Hindlimb muscle (tissue), 1 donor: ENCODE results near the gene KCNK4. TPM values are rescaled to one million over a fixed set of nuclear protein-coding genes. Genes with fewer than 3 reads are reported as not detected.
"Not testable (repeated sequence)": the region's sequence is repeated elsewhere in the genome, so short reads cannot be mapped to it uniquely, and the experiment has no call there.

ENCODE experiments used
- DNase-seq: peaks from one replicate; pipeline ENCODE4 v3.0.0-alpha.2; 2013
- polyA plus RNA-seq: library from polyadenylated mRNA; unstranded; fragments of 120-200 nt; gene quantifications from one replicate; pipeline ENCODE4 v1.2.1, GENCODE V29; 2013; ENCODE audit not compliant: insufficient read length

KCNK4 gene
- polyA plus RNA-seq, 1 donor = not detected

DNA sequence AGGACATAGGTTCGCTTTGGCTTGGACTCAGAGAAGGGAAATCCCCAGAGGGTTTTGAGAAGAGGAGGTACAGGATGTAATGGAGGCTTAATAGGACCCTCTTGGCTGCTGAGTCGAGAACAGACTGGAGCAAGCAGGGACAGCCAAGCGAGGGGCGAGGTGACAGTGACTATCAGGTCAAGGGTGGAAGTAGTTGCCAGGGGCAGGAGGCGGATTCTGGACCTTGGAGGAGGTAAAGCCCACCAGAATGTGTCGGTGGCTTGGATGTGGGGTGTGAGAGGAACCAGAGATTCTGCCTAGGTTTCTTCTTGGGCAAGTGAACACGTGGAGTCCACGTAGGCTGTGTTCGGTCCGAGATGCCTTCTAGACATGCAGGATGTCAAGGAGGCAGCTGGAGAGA lies 21.8 kb downstream of the KCNK4 start:
- DNase-seq = no peak

DNA sequence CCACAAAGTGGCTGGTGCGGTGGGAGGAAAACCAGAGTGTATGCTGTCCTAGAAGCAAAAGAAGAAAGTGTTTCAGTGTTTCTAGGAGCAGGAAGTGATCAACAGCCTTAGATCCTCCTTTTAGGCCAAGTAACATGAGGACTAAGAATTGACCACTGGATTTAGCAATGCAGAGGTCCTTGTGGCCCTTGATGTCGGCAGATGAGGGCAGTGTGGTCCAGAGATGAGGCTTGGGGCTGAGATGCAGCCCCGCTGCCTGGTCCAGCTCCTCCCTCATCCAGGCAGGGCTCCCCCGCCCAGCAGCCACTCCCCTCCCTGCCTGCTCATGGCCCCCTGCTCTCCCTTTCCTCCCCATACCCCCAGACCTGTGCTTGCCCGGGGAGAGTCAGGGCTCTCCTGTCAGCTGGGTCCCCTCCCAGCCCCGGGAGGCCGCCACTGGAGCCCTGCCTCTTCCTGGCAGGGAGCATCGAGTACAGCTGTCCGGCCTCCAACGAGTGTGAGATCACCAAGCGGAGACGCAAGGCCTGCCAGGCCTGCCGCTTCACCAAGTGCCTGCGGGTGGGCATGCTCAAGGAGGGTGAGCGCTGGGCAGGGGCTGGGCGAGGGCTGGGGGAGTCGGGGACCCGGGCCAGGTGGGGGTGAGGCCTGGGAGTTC lies 22.5 kb downstream of the KCNK4 start:
- no peak for DNase-seq

GRCh38 chr11:64314146-64314804 lies 23.2 kb downstream of the KCNK4 start:
- DNase-seq = no peak

- DNase-seq = no peak
Observed at GRCh38 chr11:64314805-64315561, 23.9 kb downstream of the KCNK4 start.

GRCh38 chr11:64315667-64316526 lies 24.8 kb downstream of the KCNK4 start:
- DNase-seq = not testable (repeated sequence)

DNA sequence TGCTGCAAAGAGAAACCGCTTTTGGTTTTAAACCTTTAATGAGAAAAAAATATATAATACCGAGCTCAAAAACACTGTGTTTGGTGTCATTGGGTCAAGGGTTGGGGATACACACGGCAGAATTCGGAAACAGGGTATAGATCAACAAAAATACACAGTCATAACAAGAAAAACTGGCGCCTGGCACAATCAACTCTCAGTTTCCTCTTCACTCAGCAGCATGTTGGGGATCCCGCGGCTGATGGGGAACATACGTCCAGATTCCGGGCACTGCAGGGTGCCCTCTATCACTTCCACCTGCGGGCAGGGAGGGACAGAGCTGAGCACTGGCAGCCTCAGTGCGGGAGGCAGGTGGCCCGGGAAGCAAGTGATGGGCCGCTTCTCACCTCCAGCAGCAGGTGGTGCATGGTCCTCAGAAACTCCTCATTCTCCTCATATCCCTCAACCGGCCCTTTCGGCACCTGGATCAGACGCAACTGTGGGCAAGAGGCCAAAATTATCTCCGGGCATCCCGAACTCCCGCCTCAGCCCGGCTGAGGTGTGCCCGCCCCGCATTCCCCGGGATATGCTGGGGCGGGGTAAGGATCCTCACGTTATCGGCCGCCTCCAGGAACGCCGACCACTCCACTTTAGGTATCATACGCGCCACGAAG lies 25.7 kb downstream of the KCNK4 start:
- DNase-seq = no peak

DNA sequence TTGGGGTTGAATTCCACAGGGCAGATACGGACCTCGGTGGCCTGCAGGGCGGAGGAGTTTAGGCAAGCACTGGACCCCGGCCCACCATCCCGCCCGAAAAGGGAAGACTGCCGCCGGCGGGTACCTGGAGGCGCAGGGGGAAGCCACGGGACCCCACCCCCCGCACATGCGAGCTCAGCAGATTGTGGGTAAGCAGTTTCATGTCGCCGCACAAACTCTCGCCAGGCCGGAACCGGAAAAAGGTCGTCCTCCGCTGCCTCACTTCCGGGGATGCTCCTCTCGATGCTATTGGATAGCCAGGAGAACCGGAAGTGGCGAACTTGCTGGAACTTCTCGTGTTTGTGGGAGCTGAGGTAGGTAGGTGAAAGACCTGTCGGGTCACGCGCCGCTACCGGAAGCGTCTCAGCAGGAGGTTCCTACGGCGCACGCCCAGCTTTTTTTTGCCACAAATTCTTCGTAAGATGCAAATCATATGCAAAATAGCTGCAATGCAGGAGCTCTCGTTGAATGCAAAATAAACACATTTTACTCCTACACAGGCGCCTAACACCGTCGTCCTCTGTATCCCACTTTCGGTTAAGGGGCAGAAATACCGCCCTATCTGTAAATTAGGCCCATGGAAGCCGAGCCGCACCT lies 26.3 kb downstream of the KCNK4 start, which contains the start of gene TRMT112:
Gene TRMT112, minus strand, starts transcription at position 235 of the 636 bp plus-strand sequence. Its CDS starts 33 bp downstream, at position 202.
- DNase-seq = peak; percentile 96

DNA sequence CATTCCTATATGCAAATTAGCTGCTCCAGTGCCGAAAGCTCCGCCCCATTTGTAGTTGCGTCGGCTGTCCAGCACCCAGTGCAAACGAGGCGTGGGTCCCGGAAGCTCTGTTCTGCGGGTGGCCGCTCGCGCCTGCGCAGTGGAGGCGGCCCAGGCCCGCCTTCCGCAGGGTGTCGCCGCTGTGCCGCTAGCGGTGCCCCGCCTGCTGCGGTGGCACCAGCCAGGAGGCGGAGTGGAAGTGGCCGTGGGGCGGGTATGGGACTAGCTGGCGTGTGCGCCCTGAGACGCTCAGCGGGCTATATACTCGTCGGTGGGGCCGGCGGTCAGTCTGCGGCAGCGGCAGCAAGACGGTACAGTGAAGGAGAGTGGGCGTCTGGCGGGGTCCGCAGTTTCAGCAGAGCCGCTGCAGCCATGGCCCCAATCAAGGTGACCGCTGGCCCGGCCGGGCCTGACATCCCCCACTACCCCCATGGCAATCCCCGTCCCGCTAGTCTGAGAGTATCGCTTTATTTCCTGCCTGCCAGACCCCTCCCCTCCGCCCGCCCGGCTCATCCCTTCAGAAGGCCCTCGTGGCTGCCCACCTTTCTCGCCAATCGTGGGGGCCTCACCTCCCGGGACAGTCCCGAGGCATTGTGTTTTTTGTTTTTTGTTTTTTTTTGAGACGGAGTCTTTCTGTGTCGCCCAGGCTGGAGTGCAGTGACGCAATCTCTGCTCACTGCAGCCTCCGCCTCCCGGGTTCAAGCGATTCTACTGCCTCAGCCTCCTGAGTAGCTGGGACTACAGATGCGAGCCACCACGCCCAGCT lies 27.1 kb downstream of the KCNK4 start, which contains the start of gene PRDX5:
Gene PRDX5, plus strand, starts transcription at position 161 of the 805 bp plus-strand sequence. Its CDS starts 95 bp downstream, at position 256.
- peak; percentile 97 for DNase-seq

- no peak for DNase-seq
Observed at GRCh38 chr11:64318766-64319761, 28.0 kb downstream of the KCNK4 start.

DNA sequence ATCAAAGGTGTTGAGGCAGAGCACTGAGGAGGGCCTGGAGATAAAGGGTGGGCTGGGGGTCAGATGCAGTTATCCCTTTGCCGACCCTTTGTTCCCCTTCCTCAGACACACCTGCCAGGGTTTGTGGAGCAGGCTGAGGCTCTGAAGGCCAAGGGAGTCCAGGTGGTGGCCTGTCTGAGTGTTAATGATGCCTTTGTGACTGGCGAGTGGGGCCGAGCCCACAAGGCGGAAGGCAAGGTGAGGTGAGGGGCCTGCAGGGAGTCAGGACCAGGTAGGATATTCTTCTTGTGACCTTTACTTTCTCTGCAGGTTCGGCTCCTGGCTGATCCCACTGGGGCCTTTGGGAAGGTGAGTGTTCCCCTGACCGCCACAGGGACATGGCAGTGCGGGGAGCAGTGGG lies 29.5 kb downstream of the KCNK4 start:
- DNase-seq = no peak

- no peak for DNase-seq
Observed at GRCh38 chr11:64321026-64321425, 29.9 kb downstream of the KCNK4 start.

- DNase-seq = no peak
Observed at GRCh38 chr11:64321533-64321932, 30.4 kb downstream of the KCNK4 start.

DNA sequence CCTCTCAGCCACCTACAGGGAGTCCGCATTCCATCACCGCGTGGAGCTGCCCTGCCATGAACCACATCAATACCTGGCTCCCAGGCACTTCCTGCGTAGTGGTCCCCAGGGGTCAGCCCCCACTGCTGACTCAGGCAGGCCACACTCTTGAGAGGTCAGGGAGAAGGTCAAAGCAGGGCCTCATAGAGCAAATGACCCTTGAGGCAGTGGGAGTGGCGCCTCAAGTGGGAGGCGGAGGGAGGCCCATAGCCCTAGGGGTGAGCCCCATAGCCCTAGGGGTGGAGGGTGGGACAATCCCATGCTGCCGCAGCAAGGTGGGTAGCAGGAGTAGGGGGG lies 31.8 kb downstream of the KCNK4 start:
- DNase-seq = no peak

- DNase-seq = no peak
Observed at GRCh38 chr11:64323373-64323772, 32.3 kb downstream of the KCNK4 start.

DNA sequence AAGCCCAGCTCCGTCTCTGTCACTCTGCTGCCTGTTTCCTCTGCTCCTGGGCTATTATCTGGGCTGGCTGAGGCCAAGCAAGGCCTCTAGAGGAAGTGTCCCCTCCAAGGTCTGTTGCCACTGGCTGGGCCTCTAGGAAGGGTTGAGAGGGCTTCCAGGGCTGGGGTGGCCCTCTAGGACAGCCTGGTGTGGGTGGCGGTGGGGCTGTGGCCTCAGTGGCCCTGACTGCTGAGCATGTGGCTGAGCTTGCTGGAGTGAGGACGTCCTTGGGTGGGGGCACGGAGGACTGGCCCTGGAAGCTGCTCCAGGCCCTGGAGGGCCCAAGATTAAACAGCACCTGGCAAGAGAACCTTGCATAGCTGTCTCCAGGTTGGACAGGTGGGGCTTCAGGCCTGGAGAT lies 32.9 kb downstream of the KCNK4 start:
- not testable (repeated sequence) for DNase-seq

GRCh38 chr11:64324692-64325469 lies 33.8 kb downstream of the KCNK4 start:
- DNase-seq = no peak

DNA sequence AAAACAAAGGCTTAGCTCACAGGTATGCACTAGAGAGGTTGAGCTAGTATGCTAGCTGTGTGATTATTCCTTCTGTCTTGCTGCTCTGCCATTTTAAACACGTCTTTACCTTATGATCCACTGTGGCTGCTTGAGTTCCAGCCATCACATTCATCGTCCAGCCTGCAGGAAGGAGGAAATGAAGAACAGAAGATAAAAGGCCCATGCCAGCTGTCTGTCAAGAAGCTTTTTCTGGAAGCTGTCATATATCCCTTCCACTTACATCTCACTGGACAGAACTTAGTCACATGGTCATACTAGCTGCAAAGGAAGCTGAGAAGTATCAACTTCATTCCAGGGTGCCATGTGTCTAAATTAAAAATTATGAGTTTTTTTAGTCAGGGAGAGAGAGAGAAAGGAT lies 36.3 kb downstream of the KCNK4 start:
- no peak for DNase-seq

- no peak for DNase-seq
Observed at GRCh38 chr11:64327993-64328392, 36.9 kb downstream of the KCNK4 start.
